GM23338 (cell line): ENCODE measurements around the gene CYP2C19.

ENCODE experiments used
- CREB1 ChIP-seq: fragments of 250-450 bp; sonication (Bioruptor Pico); IDR thresholded peaks from 2 replicates; pipeline ENCODE4 v1.5.0; 2020; ENCODE audit warnings: low read depth, mild to moderate bottlenecking, moderate library complexity
- EZH2 ChIP-seq: fragments of 200-600 bp; sonication (generic); IDR thresholded peaks from one replicate; pipeline ENCODE4 v1.8.0; 2017; ENCODE audit warnings: antibody characterized with exemption, mild to moderate bottlenecking, low read depth; ENCODE audit not compliant: unreplicated experiment
- EZH2phosphoT487 ChIP-seq: fragments of 200-600 bp; sonication (generic); IDR thresholded peaks from one replicate; pipeline ENCODE4 v1.8.1; 2018; ENCODE audit warnings: antibody characterized with exemption; ENCODE audit not compliant: unreplicated experiment
- POLR2AphosphoS5 ChIP-seq: IDR thresholded peaks from 2 replicates; pipeline ENCODE4 v1.6.1; 2016; ENCODE audit warnings: antibody characterized with exemption, low read depth
- TF ChIP-seq, protein P1 (sequence below), 2 experiments: fragments of 200-600 bp in 1 of 2; sonication (generic) in 1 of 2; conservative IDR thresholded peaks; 2 replicates each; pipeline versions ENCODE4 v1.5.1 to v1.6.1; 2016 to 2017; ENCODE audit warnings: antibody characterized with exemption in 2 of 2, low read depth in 2 of 2, mild to moderate bottlenecking in 2 of 2, moderate library complexity in 1 of 2
- TF ChIP-seq, protein P2 (sequence below): IDR thresholded peaks from 2 replicates; pipeline ENCODE4 v1.6.1; 2016; ENCODE audit warnings: antibody characterized with exemption
- TF ChIP-seq, protein P3 (sequence below): IDR thresholded peaks from one replicate; pipeline ENCODE4 v1.6.1; 2018; ENCODE audit warnings: antibody characterized with exemption; ENCODE audit not compliant: unreplicated experiment

DNA sequence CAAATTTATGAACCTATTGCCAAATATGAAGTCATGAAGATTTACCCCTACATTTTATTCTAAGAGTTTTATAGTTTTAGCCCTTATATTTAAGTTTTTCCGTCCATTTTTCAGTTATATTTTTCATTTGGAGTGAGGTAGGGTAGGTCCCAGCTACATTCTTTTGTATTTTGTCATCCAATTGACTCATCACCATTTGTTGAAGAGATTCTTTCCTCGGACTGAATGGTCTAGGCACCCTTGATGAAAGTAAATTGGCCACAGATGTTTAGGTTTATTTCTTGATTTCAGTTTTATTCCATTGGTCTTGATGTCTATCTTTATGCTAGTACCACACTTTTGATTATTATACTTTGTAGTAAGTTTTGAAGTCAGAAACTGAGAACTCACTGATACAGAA is 22.7 kb downstream of the CYP2C19 start:
- TF ChIP-seq, protein P1, sequence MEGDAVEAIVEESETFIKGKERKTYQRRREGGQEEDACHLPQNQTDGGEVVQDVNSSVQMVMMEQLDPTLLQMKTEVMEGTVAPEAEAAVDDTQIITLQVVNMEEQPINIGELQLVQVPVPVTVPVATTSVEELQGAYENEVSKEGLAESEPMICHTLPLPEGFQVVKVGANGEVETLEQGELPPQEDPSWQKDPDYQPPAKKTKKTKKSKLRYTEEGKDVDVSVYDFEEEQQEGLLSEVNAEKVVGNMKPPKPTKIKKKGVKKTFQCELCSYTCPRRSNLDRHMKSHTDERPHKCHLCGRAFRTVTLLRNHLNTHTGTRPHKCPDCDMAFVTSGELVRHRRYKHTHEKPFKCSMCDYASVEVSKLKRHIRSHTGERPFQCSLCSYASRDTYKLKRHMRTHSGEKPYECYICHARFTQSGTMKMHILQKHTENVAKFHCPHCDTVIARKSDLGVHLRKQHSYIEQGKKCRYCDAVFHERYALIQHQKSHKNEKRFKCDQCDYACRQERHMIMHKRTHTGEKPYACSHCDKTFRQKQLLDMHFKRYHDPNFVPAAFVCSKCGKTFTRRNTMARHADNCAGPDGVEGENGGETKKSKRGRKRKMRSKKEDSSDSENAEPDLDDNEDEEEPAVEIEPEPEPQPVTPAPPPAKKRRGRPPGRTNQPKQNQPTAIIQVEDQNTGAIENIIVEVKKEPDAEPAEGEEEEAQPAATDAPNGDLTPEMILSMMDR (conservative IDR thresholded peaks at IDR 0.05; ENCODE audit: low read depth in 2 of 2), result no peak
- TF ChIP-seq EZH2phosphoT487 (no peak), POLR2AphosphoS5 (no peak), EZH2 (no peak), CREB1 (no peak)
- TF ChIP-seq, protein P2, sequence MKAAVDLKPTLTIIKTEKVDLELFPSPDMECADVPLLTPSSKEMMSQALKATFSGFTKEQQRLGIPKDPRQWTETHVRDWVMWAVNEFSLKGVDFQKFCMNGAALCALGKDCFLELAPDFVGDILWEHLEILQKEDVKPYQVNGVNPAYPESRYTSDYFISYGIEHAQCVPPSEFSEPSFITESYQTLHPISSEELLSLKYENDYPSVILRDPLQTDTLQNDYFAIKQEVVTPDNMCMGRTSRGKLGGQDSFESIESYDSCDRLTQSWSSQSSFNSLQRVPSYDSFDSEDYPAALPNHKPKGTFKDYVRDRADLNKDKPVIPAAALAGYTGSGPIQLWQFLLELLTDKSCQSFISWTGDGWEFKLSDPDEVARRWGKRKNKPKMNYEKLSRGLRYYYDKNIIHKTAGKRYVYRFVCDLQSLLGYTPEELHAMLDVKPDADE, result no peak
- TF ChIP-seq, protein P3, sequence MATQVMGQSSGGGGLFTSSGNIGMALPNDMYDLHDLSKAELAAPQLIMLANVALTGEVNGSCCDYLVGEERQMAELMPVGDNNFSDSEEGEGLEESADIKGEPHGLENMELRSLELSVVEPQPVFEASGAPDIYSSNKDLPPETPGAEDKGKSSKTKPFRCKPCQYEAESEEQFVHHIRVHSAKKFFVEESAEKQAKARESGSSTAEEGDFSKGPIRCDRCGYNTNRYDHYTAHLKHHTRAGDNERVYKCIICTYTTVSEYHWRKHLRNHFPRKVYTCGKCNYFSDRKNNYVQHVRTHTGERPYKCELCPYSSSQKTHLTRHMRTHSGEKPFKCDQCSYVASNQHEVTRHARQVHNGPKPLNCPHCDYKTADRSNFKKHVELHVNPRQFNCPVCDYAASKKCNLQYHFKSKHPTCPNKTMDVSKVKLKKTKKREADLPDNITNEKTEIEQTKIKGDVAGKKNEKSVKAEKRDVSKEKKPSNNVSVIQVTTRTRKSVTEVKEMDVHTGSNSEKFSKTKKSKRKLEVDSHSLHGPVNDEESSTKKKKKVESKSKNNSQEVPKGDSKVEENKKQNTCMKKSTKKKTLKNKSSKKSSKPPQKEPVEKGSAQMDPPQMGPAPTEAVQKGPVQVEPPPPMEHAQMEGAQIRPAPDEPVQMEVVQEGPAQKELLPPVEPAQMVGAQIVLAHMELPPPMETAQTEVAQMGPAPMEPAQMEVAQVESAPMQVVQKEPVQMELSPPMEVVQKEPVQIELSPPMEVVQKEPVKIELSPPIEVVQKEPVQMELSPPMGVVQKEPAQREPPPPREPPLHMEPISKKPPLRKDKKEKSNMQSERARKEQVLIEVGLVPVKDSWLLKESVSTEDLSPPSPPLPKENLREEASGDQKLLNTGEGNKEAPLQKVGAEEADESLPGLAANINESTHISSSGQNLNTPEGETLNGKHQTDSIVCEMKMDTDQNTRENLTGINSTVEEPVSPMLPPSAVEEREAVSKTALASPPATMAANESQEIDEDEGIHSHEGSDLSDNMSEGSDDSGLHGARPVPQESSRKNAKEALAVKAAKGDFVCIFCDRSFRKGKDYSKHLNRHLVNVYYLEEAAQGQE, result no peak
